Liver (tissue), 3 donors: ENCODE data around the gene SGPL1.

Experiments
- EGR1 ChIP-seq, 2 donors: IDR thresholded peaks; 2 replicates each; pipeline ENCODE4 v1.6.1; 2016 to 2018; ENCODE audit warnings: antibody characterized with exemption in 2 of 2, low read depth in 2 of 2
- FOXA2 ChIP-seq: IDR thresholded peaks from 2 replicates; pipeline ENCODE4 v1.6.1; 2016; ENCODE audit warnings: antibody characterized with exemption
- GABPA ChIP-seq, 2 donors: IDR thresholded peaks in 1 of 2; conservative IDR thresholded peaks in 1 of 2; 2 replicates each; pipeline ENCODE4 v1.6.1; 2016; ENCODE audit warnings: antibody characterized with exemption in 2 of 2, mild to moderate bottlenecking in 1 of 2, moderate library complexity in 1 of 2
- JUND ChIP-seq, 2 donors: IDR thresholded peaks; 2 replicates each; pipeline ENCODE4 v1.6.1; 2016; ENCODE audit warnings: antibody characterized with exemption in 2 of 2
- NR2F2 ChIP-seq: IDR thresholded peaks from 2 replicates; pipeline ENCODE4 v1.6.1; 2016; ENCODE audit warnings: antibody characterized with exemption
- RAD21 ChIP-seq, 2 donors: IDR thresholded peaks; 2 replicates each; pipeline ENCODE4 v1.6.1; 2016; ENCODE audit warnings: antibody characterized with exemption in 2 of 2, mild to moderate bottlenecking in 2 of 2
- REST ChIP-seq: IDR thresholded peaks from 2 replicates; pipeline ENCODE4 v1.6.1; 2016; ENCODE audit warnings: antibody characterized with exemption, mild to moderate bottlenecking
- RXRA ChIP-seq, 2 donors: IDR thresholded peaks; 2 replicates each; pipeline ENCODE4 v1.6.1; 2017 to 2018; ENCODE audit warnings: antibody characterized with exemption in 2 of 2, mild to moderate bottlenecking in 1 of 2
- SP1 ChIP-seq: IDR thresholded peaks from 2 replicates; pipeline ENCODE4 v1.6.1; 2018; ENCODE audit warnings: antibody characterized with exemption, mild to moderate bottlenecking
- TAF1 ChIP-seq: conservative IDR thresholded peaks from 2 replicates; pipeline ENCODE4 v1.6.1; 2016; ENCODE audit warnings: antibody characterized with exemption, mild to moderate bottlenecking
- ZBTB33 ChIP-seq: IDR thresholded peaks from 2 replicates; pipeline ENCODE4 v1.6.1; 2016; ENCODE audit warnings: antibody characterized with exemption
- TF ChIP-seq, protein P1 (sequence below): fragments of 150-350 bp; IDR thresholded peaks from 2 replicates; pipeline ENCODE4 v1.5.1; 2017; ENCODE audit warnings: improper control_type of control experiment, low read depth, low read length; ENCODE audit not compliant: missing input control
- TF ChIP-seq, protein P2 (sequence below): IDR thresholded peaks from 2 replicates; pipeline ENCODE4 v1.6.1; 2016; ENCODE audit warnings: antibody characterized with exemption
- donor health status: healthy.
- donor health status: healthy.

DNA sequence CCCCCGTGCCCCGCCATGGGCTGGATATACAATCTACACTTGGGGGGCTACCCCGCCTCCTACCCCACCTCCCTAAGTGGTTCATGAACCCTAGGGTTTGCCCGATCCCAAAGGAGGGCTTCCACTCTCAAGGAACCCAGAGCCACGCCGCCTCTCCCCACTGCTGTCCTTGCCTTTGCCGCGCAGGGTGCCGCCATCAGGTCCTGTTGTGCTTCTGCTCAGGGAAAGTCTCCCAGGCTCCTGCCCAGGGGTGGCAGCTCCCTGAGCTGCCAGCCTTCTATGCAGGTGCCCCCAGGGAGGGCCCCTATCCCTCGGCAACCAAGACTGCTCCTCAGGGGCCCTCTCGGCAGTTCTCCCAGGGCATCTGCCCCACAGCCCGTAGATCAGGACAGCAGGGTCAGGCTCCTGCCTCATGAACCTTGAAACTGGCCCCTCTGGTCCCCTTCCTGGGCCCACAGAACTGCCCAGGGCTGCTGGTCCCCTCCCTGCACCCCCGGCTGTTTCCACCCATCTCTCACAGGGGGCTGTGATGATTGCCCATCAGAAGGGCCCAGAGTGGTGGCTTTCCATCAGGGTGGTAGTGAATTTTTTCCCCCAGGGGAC is 85.6 kb downstream of the SGPL1 start:
- TF ChIP-seq, protein P1, sequence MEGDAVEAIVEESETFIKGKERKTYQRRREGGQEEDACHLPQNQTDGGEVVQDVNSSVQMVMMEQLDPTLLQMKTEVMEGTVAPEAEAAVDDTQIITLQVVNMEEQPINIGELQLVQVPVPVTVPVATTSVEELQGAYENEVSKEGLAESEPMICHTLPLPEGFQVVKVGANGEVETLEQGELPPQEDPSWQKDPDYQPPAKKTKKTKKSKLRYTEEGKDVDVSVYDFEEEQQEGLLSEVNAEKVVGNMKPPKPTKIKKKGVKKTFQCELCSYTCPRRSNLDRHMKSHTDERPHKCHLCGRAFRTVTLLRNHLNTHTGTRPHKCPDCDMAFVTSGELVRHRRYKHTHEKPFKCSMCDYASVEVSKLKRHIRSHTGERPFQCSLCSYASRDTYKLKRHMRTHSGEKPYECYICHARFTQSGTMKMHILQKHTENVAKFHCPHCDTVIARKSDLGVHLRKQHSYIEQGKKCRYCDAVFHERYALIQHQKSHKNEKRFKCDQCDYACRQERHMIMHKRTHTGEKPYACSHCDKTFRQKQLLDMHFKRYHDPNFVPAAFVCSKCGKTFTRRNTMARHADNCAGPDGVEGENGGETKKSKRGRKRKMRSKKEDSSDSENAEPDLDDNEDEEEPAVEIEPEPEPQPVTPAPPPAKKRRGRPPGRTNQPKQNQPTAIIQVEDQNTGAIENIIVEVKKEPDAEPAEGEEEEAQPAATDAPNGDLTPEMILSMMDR = no peak
- TF ChIP-seq JUND (IDR thresholded peaks at IDR 0.05) (no peak), REST (no peak), GABPA (IDR thresholded peaks at IDR 0.05 in 1 of 2, conservative IDR thresholded peaks at IDR 0.05 in 1 of 2) (no peak), ZBTB33 (no peak), TAF1 (no peak), RXRA (IDR thresholded peaks at IDR 0.05) (no peak), FOXA2 (no peak), RAD21 (IDR thresholded peaks at IDR 0.05) (no peak), NR2F2 (no peak), SP1 (no peak), EGR1 (IDR thresholded peaks at IDR 0.05; ENCODE audit: low read depth in 2 of 2) (no peak)
- TF ChIP-seq, protein P2, sequence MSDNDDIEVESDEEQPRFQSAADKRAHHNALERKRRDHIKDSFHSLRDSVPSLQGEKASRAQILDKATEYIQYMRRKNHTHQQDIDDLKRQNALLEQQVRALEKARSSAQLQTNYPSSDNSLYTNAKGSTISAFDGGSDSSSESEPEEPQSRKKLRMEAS = no peak
